Naive thymus-derived CD4-positive, alpha-beta T cell (primary cell): ENCODE data around the gene SEC14L2. TPM values are rescaled to one million over a fixed set of nuclear protein-coding genes. Genes with fewer than 3 reads are reported as not detected.
"Not testable (repeated sequence)": the region's sequence is repeated elsewhere in the genome, so short reads cannot be mapped to it uniquely, and the experiment has no call there.

ENCODE experiments used
- ATAC-seq: fragments of 150-1000 bp; cut with Tn5 transposase; 2 replicates; pipeline ENCODE4 v1.10.0; 2021; ENCODE audit warnings: mild to moderate bottlenecking, moderate library complexity
- CTCF ChIA-PET: fragments of 350-600 bp; sonication (Branson Sonifier 250); formaldehyde crosslinking; loops from one replicate; lab custom pipeline; 2021; ENCODE audit warnings: antibody characterized with exemption; lab: Charles Lee
- POLR2A ChIA-PET: fragments of 350-600 bp; sonication (Branson Sonifier 250); formaldehyde crosslinking; loops from one replicate; lab custom pipeline; 2021; ENCODE audit warnings: antibody characterized with exemption, inconsistent platforms; lab: Charles Lee
- DNase-seq, 9 donors: peaks; one replicate each; pipeline versions ENCODE4 v3.0.0 to v3.0.0-alpha.2; 2020 to 2022; ENCODE audit warnings: mixed read lengths in 1 of 9
- H3K27ac ChIP-seq: one replicate; pipeline ENCODE4 v1.7.0; 2013; ENCODE audit warnings: mild to moderate bottlenecking, low read depth, low read length, moderate library complexity
- H3K27me3 ChIP-seq, 2 donors: one replicate each; pipeline ENCODE4 v1.7.0; 2013; ENCODE audit warnings: low read length in 2 of 2, mild to moderate bottlenecking in 2 of 2, moderate library complexity in 2 of 2; ENCODE audit not compliant: control insufficient read depth in 2 of 2, insufficient read depth in 2 of 2
- H3K36me3 ChIP-seq, 3 experiments: 1 replicate in 2 of 3; 2 replicates in 1 of 3; pipeline ENCODE4 v1.7.0; 2013; ENCODE audit warnings: low read length in 3 of 3, mild to moderate bottlenecking in 3 of 3, moderate library complexity in 1 of 3; ENCODE audit not compliant: insufficient read depth in 3 of 3, control insufficient read depth in 2 of 3
- H3K4me1 ChIP-seq, 2 donors: one replicate each; pipeline ENCODE4 v1.7.0; 2013; ENCODE audit warnings: low read length in 2 of 2, mild to moderate bottlenecking in 2 of 2, moderate library complexity in 1 of 2; ENCODE audit not compliant: control insufficient read depth in 2 of 2, insufficient read depth in 2 of 2
- H3K4me3 ChIP-seq: 2 replicates; pipeline ENCODE4 v1.7.0; 2013; ENCODE audit warnings: mild to moderate bottlenecking, low read length
- H3K9me3 ChIP-seq, 3 experiments: 1 replicate in 2 of 3; 2 replicates in 1 of 3; pipeline ENCODE4 v1.7.0; 2013; ENCODE audit warnings: low read length in 3 of 3; ENCODE audit not compliant: control insufficient read depth in 2 of 3
- H3K27ac Mint-ChIP-seq, 9 donors: one replicate each; pipeline ENCODE4 v1.8.0; 2020 to 2022; ENCODE audit warnings: mixed read lengths in 9 of 9, mild to moderate bottlenecking in 8 of 9, moderate library complexity in 5 of 9, inconsistent platforms in 2 of 9
- H3K27me3 Mint-ChIP-seq, 5 donors: one replicate each; pipeline ENCODE4 v1.8.0; 2021 to 2022; ENCODE audit warnings: mixed read lengths in 5 of 5, mild to moderate bottlenecking in 1 of 5
- H3K36me3 Mint-ChIP-seq, 5 donors: one replicate each; pipeline ENCODE4 v1.8.0; 2020 to 2022; ENCODE audit warnings: mixed read lengths in 5 of 5, mild to moderate bottlenecking in 3 of 5, inconsistent platforms in 1 of 5
- H3K4me1 Mint-ChIP-seq, 7 donors: one replicate each; pipeline ENCODE4 v1.8.0; 2020 to 2022; ENCODE audit warnings: mixed read lengths in 7 of 7, mild to moderate bottlenecking in 3 of 7, inconsistent platforms in 1 of 7
- H3K4me3 Mint-ChIP-seq, 10 donors: one replicate each; pipeline ENCODE4 v1.8.0; 2020 to 2022; ENCODE audit warnings: mild to moderate bottlenecking in 10 of 10, mixed read lengths in 10 of 10, moderate library complexity in 6 of 10, inconsistent platforms in 2 of 10
- H3K9me3 Mint-ChIP-seq, 11 donors: one replicate each; pipeline ENCODE4 v1.8.0; 2020 to 2022; ENCODE audit warnings: mixed read lengths in 11 of 11, mild to moderate bottlenecking in 4 of 11, inconsistent platforms in 1 of 11, moderate library complexity in 1 of 11
- intact Hi-C, 2 donors: fragments of 100-400 bp; cut with micrococcal nuclease; formaldehyde crosslinking; loops; one replicate each; pipeline ENCODE4 v1.15.1; 2023
- polyA plus RNA-seq, 2 donors: library from polyadenylated mRNA; unstranded; fragments of 300-500 nt; fragmentation: Illumina TruSeq; gene quantifications; one replicate each; pipeline ENCODE4 v1.2.3, GENCODE V29; 2021
- total RNA-seq, 6 experiments: library from RNA in 5 of 6; stranded (reverse) in 5 of 6; gene quantifications; 1 replicate in 5 of 6; 2 replicates in 1 of 6; pipeline ENCODE4 v1.2.3 and lab custom pipeline; 2021 to 2026

Gene SEC14L2
- total and polyA plus RNA-seq, 7 experiments from 2014 or later, result 10.7 to 147 (median 16.5) TPM

DNA sequence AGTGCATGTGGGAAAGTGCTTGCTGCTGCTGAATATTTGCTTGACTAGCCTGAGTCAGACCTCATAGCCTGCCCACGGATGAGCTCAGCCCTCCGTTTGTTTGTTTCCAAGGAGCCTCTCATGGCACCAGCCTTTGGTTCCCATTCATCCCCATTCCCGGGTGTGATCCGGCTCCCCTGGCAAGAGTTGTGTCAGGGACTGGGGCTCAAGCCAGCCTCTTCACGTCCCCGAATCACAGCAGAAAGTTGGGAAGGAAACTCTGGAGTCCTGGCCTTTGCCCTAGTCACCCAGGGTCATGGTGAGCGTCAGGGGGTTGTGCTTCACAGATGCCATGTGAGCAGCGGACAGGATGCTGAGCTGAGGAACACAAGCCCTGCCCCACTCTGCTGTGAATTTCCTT lies 61.2 kb downstream of the SEC14L2 start:
- H3K4me3 Mint-ChIP-seq, result no peak overlapping the region
- ChIA-PET POLR2A (no interaction called here), CTCF (interaction anchor here (0.7 to 1.9 kb wide), 2 partner anchors 68 to 275 kb away, joined by 3 to 4 read pairs; no protein-coding TSS in a partner anchor)
- peaks cover 0 to 1% (median 0%) of the 10 kb centered on the region in 11 donors for H3K9me3 Mint-ChIP-seq
- Histone ChIP-seq H3K27me3 (no peaks in the 10 kb centered on the region), H3K27ac (no peak overlapping the region), H3K36me3 (no peaks in the 10 kb centered on the region), H3K9me3 (no peaks in the 10 kb centered on the region), H3K4me1 (no peaks in the 10 kb centered on the region), H3K4me3 (no peak overlapping the region)
- no peak for ATAC-seq
- intact Hi-C loops, result no loop called here
- DNase-seq, result no peak
- no peak overlapping the region for H3K27ac Mint-ChIP-seq
- peaks cover 0 to 11% (median 0%) of the 10 kb centered on the region in 7 donors for H3K4me1 Mint-ChIP-seq
- H3K27me3 Mint-ChIP-seq, result peaks cover 4 to 16% (median 14%) of the 10 kb centered on the region in 5 donors
- peaks cover 0 to 10% (median 0%) of the 10 kb centered on the region in 5 donors for H3K36me3 Mint-ChIP-seq

DNA sequence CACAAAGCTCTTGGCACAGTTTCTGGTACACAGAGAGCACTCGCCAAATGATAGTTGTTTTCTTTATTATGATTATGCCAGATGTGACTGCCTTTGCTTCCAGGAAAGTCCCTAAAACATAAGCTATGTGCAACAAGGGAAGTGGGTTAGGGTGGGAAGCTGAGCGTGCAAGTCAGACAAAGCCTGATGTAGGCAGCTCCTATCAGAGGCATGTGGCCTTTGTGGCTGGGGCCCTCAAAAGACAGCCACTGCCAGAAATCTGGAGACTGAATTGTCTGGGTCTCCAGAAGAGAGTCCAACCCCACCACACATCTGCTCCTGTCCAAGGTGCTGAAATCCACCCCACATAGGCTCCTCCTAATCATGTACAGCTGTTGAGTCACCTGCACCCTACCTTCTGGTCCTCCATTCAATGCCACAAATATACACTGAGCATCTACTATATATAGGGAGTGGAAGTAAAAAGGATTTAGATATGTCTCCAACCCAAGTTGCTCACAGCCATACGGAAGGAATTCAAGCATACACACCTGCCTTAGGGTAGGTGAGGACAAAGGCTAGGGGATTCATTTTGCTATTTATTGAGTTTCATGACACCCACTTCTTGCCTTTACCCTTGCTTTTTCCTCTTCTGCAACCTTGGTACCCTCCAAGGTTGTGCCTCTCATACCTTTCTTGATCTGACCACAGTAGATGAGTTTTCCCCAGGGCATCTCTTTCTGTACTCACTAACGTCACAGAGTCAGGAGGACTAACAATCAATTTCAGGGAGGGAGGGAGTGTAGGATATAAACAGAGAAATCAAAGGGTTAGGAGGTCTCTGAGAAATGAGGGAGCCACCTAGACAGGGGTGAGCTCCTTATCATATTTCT lies 62.6 kb downstream of the SEC14L2 start:
- intact Hi-C loops, result no loop called here
- peak overlapping the region in 1 of 10 donors; percentile 8 for H3K4me3 Mint-ChIP-seq
- Histone ChIP-seq H3K4me1 (no peaks in the 10 kb centered on the region), H3K27me3 (no peaks in the 10 kb centered on the region), H3K9me3 (no peaks in the 10 kb centered on the region), H3K36me3 (no peaks in the 10 kb centered on the region), H3K4me3 (no peak overlapping the region), H3K27ac (no peak overlapping the region)
- ChIA-PET CTCF (no interaction called here), POLR2A (no interaction called here)
- DNase-seq (no peak), ATAC-seq (peak; percentile 38)
- H3K27me3 Mint-ChIP-seq, result peaks cover 0 to 16% (median 12%) of the 10 kb centered on the region in 5 donors
- H3K9me3 Mint-ChIP-seq, result peaks cover 0 to 1% (median 0%) of the 10 kb centered on the region in 11 donors
- peaks cover 0 to 11% (median 0%) of the 10 kb centered on the region in 7 donors for H3K4me1 Mint-ChIP-seq
- H3K36me3 Mint-ChIP-seq, result peaks cover 0 to 10% (median 0%) of the 10 kb centered on the region in 5 donors
- no peak overlapping the region for H3K27ac Mint-ChIP-seq

DNA sequence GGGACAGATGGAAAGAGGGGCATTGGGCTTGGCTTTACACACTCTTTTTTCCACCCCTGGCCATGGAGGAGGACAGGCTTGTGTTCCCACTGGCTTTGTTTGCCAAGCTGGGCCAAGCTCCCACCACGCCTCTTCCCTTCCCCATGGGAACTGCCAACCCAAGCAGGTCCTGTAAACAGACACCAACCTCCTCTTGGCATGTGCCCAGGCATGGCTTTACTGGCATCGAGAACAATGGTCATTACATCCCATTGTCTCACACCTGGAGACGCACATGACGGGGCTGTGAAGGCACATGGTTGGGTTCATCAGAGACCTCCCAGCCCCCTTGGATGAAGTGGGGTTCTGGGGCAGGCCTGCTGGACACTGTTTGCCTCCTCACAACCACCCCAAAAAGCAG lies 63.3 kb downstream of the SEC14L2 start:
- Mint-ChIP-seq H3K4me3 (no peak overlapping the region), H3K36me3 (peaks cover 0 to 10% (median 4%) of the 10 kb centered on the region in 5 donors), H3K27ac (no peak overlapping the region), H3K4me1 (peaks cover 0 to 11% (median 0%) of the 10 kb centered on the region in 7 donors), H3K27me3 (peaks cover 6 to 21% (median 17%) of the 10 kb centered on the region in 5 donors), H3K9me3 (peaks cover 0 to 5% (median 0%) of the 10 kb centered on the region in 11 donors)
- CTCF ChIA-PET, result no interaction called here
- Histone ChIP-seq H3K27me3 (no peaks in the 10 kb centered on the region), H3K4me3 (no peak overlapping the region), H3K27ac (no peak overlapping the region), H3K9me3 (no peaks in the 10 kb centered on the region), H3K4me1 (no peaks in the 10 kb centered on the region), H3K36me3 (no peaks in the 10 kb centered on the region)
- POLR2A ChIA-PET, result no interaction called here
- no peak for ATAC-seq
- DNase-seq, result no peak
- intact Hi-C loops, result no loop called here

DNA sequence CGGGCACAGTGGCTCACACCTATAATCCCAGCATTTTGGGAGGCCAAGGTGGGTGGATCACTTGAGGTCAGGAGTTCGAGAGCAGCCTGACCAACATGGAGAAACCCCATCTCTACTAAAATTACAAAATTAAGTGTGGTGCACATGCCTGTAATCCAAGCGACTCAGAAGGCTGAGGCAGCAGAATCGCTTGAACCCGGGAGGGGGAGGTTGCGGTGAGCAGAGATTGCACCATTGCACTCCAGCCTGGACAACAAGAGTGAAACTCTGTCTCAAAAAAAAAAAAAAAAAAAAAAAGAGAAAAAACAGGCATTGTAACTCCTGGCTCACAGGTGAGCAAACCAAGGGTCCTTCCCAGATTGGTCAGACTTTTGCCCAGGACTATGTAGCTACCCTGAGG lies 63.7 kb downstream of the SEC14L2 start:
- intact Hi-C loops, H3K4me1 ChIP-seq, H3K4me3 Mint-ChIP-seq, H3K27ac ChIP-seq, H3K36me3 ChIP-seq, H3K4me3 ChIP-seq, H3K27ac Mint-ChIP-seq, H3K27me3 ChIP-seq, ATAC-seq, POLR2A ChIA-PET, H3K9me3 Mint-ChIP-seq, DNase-seq, H3K9me3 ChIP-seq, CTCF ChIA-PET: not testable (repeated sequence)
- Mint-ChIP-seq H3K27me3 (peaks cover 10 to 26% (median 22%) of the 10 kb centered on the region in 5 donors), H3K36me3 (peaks cover 0 to 11% (median 6%) of the 10 kb centered on the region in 5 donors), H3K4me1 (peaks cover 0 to 11% (median 0%) of the 10 kb centered on the region in 7 donors)

DNA sequence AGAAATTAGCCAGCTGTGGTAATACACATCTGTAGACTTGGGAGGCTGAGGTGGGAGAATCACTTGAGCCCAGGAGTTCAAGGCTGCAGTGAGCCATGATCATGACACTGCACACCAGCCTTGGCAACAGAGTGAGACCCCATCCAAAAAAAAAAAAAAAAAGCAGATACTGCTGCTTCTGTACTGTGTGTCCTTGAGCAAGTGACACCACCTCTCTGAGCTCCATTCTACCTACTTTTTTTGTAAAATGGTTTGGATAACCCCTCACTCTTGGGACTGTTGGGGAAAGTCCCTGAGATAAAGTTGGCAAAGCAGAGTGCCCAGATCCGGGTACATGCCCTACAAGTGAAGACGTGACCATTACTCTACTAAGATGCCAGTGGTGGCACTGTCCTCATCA lies 72.3 kb downstream of the SEC14L2 start:
- no peak for DNase-seq
- Mint-ChIP-seq H3K4me3 (no peak overlapping the region), H3K9me3 (peaks cover 0 to 12% (median 2%) of the 10 kb centered on the region in 11 donors), H3K27me3 (peaks cover 22 to 33% (median 27%) of the 10 kb centered on the region in 5 donors), H3K27ac (no peak overlapping the region), H3K4me1 (peaks cover 0 to 13% (median 0%) of the 10 kb centered on the region in 7 donors), H3K36me3 (peaks cover 0 to 6% (median 3%) of the 10 kb centered on the region in 5 donors)
- no peaks in the 10 kb centered on the region for H3K9me3 ChIP-seq
- POLR2A ChIA-PET, result no interaction called here
- H3K36me3 ChIP-seq, result no peaks in the 10 kb centered on the region
- no peaks in the 10 kb centered on the region for H3K27me3 ChIP-seq
- H3K4me3 ChIP-seq, result no peak overlapping the region
- H3K27ac ChIP-seq, result no peak overlapping the region
- H3K4me1 ChIP-seq, result no peaks in the 10 kb centered on the region
- ATAC-seq, result no peak
- intact Hi-C loops, result no loop called here
- CTCF ChIA-PET, result no interaction called here

DNA sequence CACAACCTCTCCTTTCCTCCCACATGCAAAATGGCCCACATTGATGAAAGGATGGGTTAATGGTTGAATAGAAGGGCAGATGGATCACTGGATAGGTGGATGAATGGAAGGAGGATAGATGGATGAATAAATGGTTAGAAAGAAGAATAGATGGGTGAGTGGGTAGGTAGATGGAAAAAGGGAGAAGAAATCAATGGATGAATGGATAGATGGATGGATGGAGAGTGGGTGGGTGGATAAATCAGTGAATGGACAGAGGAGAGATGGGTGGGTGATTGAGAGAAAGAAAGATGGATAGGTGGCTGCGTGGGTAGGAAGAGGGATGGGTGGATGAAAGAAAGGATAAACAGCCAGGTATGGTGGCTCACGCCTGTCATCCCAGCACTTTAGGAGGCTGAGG lies 73.8 kb downstream of the SEC14L2 start:
- Histone ChIP-seq H3K4me1 (no peaks in the 10 kb centered on the region), H3K36me3 (no peaks in the 10 kb centered on the region), H3K9me3 (no peaks in the 10 kb centered on the region), H3K27ac (no peak overlapping the region), H3K4me3 (no peak overlapping the region), H3K27me3 (no peaks in the 10 kb centered on the region)
- intact Hi-C loops, result no loop called here
- Mint-ChIP-seq H3K4me1 (peaks cover 0 to 13% (median 0%) of the 10 kb centered on the region in 7 donors), H3K36me3 (peaks cover 0 to 1% (median 0%) of the 10 kb centered on the region in 5 donors), H3K4me3 (peak overlapping the region in 2 of 10 donors; percentile 25 to 27), H3K9me3 (peaks cover 0 to 2% (median 0%) of the 10 kb centered on the region in 11 donors), H3K27me3 (peaks cover 16 to 24% (median 18%) of the 10 kb centered on the region in 5 donors), H3K27ac (peak overlapping the region in 2 of 9 donors; percentile 40 to 42)
- DNase-seq, result no peak
- no peak for ATAC-seq
- CTCF ChIA-PET, result no interaction called here
- POLR2A ChIA-PET, result no interaction called here
